ENCODE measurements around the gene RAB3IL1.

RAB3IL1 gene

DNA sequence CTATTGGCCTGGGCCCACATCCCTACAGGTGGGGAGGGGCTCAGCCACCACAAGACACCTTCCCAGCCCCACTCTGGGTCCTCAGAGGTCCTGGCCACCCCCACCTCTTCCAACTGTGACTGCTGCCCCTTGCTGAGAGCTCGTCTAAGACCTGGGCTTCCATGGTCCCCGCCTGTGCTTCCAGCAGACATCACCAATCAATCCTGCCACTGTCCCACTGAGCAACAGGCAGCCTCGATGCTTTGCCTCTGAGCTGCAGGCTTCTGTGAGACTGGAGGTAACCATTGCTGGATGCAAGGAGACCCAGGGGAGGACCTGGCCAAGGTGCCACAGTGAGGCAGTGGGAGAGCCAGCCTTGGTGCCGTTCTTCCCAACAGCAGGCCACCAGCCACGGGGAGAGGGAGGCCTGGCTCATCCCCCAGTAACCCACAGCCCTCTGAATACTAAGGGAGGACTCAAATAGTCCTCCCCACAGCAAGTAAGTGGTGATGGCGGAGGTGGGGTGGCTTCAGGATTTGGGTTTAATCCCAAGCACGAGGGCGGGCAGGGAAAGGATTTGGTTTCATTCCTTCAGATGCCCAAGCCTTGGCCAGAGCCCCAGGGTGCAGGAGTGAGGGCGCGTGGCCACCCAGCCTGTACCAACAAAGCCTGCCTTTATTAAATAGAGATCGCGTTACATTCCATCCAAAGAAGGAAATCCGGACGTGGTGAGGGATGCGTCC is 20.5 kb downstream of the RAB3IL1 start:
- H3K9ac ChIP-seq (ENCODE audit: low read depth, low read length, poor library complexity): no peak overlapping the region
- peak overlapping the region; percentile 59 for H2AK5ac ChIP-seq (ENCODE audit: low read depth, low read length)
- no peak overlapping the region for H3K4me3 ChIP-seq (ENCODE audit: low read length in 2 of 2)
- H3K14ac ChIP-seq (ENCODE audit: low read length): no peak overlapping the region
- no peak overlapping the region for H3K27ac ChIP-seq (replicated peaks; ENCODE audit: low read length)
- H3K79me1 ChIP-seq (ENCODE audit: low read depth, low read length): no peaks in the 10 kb centered on the region
- no peak overlapping the region for H2AFZ ChIP-seq (ENCODE audit: low read length)
- H3K36me3 ChIP-seq (replicated peaks in 1 of 2; ENCODE audit: control insufficient read depth in 2 of 2, insufficient read depth in 2 of 2, low read length in 2 of 2): no peaks in the 10 kb centered on the region
- peaks cover 0 to 4% of the 10 kb centered on the region in 2 donors for H3K4me1 ChIP-seq (ENCODE audit: control insufficient read depth in 2 of 2, insufficient read depth in 1 of 2, low read depth in 1 of 2, low read length in 2 of 2)
- peak overlapping the region; percentile 91 for H3K23ac ChIP-seq (ENCODE audit: low read depth, low read length, poor library complexity)
- peak overlapping the region; percentile 88 for H2BK15ac ChIP-seq (ENCODE audit: low read length)
- H3K4me2 ChIP-seq (ENCODE audit: insufficient read depth, low read length, poor library complexity, severe bottlenecking): no peak overlapping the region
- DNase-seq (ENCODE audit: low spot score): no peak
- H3K18ac ChIP-seq (ENCODE audit: low read length): peak overlapping the region; percentile 74
- H3K27me3 ChIP-seq (ENCODE audit: control insufficient read depth in 3 of 3, insufficient read depth in 3 of 3, low read depth in 1 of 3, low read length in 3 of 3): peaks cover 0 to 7% (median 0%) of the 10 kb centered on the region in 3 experiments
- peak overlapping the region; percentile 52 for H4K8ac ChIP-seq (ENCODE audit: low read depth, low read length)
- no peak overlapping the region for H4K91ac ChIP-seq (ENCODE audit: low read depth, low read length, poor library complexity)
- no CpG with 5 or more reads among the region's 15 CpGs for WGBS, 2 donors (ENCODE audit: extremely low coverage in 2 of 2, insufficient read length in 2 of 2, insufficient replicate concordance in 1 of 2)
- no peak overlapping the region for H3K4ac ChIP-seq (ENCODE audit: low read length)
- H2BK5ac ChIP-seq (ENCODE audit: low read length): no peak overlapping the region
- peak overlapping the region; percentile 41 for H2BK12ac ChIP-seq (ENCODE audit: low read length)
- H2BK120ac ChIP-seq (ENCODE audit: low read depth, low read length): no peak overlapping the region
- H3K9me3 ChIP-seq (replicated peaks in 1 of 2; ENCODE audit: control insufficient read depth in 2 of 2, insufficient read depth in 1 of 2, low read depth in 1 of 2, low read length in 2 of 2): no peaks in the 10 kb centered on the region

DNA sequence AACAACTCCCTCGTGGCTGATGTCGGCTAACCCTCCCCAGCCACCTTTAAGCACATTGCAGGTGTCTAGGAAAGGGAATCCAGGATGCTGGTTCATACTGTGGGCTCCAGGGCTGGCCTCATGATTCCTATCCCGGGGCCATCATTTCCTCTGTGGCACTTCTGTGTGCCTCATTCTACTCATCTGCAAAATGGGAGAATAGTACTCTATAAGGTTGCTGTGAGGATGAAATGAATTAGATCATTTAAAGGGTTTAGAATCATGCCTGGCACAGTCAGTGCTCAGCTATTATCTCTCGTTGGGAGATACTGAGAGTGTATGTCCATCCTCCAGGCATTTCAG is 21.7 kb downstream of the RAB3IL1 start:
- Histone ChIP-seq H3K4me2 (ENCODE audit: insufficient read depth, low read length, poor library complexity, severe bottlenecking) (no peak overlapping the region), H4K91ac (ENCODE audit: low read depth, low read length, poor library complexity) (no peak overlapping the region), H3K27me3 (ENCODE audit: control insufficient read depth in 3 of 3, insufficient read depth in 3 of 3, low read depth in 1 of 3, low read length in 3 of 3) (peaks cover 0 to 12% (median 0%) of the 10 kb centered on the region in 3 experiments), H2BK120ac (ENCODE audit: low read depth, low read length) (no peak overlapping the region), H2AFZ (ENCODE audit: low read length) (no peak overlapping the region), H3K4ac (ENCODE audit: low read length) (no peak overlapping the region), H3K4me1 (ENCODE audit: control insufficient read depth in 2 of 2, insufficient read depth in 1 of 2, low read depth in 1 of 2, low read length in 2 of 2) (peaks cover 5 to 6% of the 10 kb centered on the region in 2 donors), H3K9me3 (replicated peaks in 1 of 2; ENCODE audit: control insufficient read depth in 2 of 2, insufficient read depth in 1 of 2, low read depth in 1 of 2, low read length in 2 of 2) (no peaks in the 10 kb centered on the region), H3K18ac (ENCODE audit: low read length) (no peak overlapping the region), H2BK5ac (ENCODE audit: low read length) (no peak overlapping the region), H3K27ac (replicated peaks; ENCODE audit: low read length) (no peak overlapping the region), H3K79me1 (ENCODE audit: low read depth, low read length) (no peaks in the 10 kb centered on the region), H3K4me3 (ENCODE audit: low read length in 2 of 2) (no peak overlapping the region), H2BK12ac (ENCODE audit: low read length) (no peak overlapping the region), H3K9ac (ENCODE audit: low read depth, low read length, poor library complexity) (no peak overlapping the region), H3K14ac (ENCODE audit: low read length) (no peak overlapping the region), H3K36me3 (replicated peaks in 1 of 2; ENCODE audit: control insufficient read depth in 2 of 2, insufficient read depth in 2 of 2, low read length in 2 of 2) (no peaks in the 10 kb centered on the region), H4K8ac (ENCODE audit: low read depth, low read length) (no peak overlapping the region), H2BK15ac (ENCODE audit: low read length) (peak overlapping the region; percentile 55), H3K23ac (ENCODE audit: low read depth, low read length, poor library complexity) (no peak overlapping the region), H2AK5ac (ENCODE audit: low read depth, low read length) (peak overlapping the region; percentile 63)
- no CpG with 5 or more reads among the region's 4 CpGs for WGBS, 2 donors (ENCODE audit: extremely low coverage in 2 of 2, insufficient read length in 2 of 2, insufficient replicate concordance in 1 of 2)
- DNase-seq (ENCODE audit: low spot score): no peak

DNA sequence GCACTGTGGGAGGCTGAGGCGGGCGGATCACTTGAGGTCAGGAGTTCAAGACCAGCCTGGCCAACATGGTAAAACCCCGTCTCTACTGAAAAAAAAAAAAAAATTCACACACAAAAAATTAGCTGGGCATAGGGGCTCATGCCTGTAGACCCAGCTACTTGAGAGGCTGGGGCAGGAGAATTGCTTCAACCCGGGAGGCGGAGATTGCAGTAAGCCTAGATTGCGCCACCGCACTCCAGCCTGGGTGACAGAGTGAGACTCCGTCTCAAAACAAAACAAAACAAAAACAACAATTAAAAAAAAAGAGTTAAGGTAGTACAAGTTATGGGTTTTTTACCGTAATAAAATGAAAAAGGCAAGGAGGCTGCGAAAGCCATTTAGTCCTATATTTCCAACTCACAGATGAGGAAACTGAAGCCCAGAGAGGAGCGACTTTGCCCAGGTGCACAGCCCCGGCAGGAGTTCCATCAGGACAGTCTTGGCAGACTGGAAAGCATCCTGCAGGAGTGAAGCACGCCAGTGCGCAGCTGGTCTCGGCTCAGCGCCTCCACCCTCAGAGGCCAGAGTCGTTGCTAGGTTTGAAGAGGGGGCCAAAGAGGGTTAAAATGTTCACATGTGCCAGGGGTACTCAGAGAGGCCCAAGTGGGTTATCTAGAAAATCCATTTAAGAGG is 22.2 kb downstream of the RAB3IL1 start:
- no CpG with 5 or more reads among the region's 17 CpGs for WGBS, 2 donors (ENCODE audit: extremely low coverage in 2 of 2, insufficient read length in 2 of 2, insufficient replicate concordance in 1 of 2)

DNA sequence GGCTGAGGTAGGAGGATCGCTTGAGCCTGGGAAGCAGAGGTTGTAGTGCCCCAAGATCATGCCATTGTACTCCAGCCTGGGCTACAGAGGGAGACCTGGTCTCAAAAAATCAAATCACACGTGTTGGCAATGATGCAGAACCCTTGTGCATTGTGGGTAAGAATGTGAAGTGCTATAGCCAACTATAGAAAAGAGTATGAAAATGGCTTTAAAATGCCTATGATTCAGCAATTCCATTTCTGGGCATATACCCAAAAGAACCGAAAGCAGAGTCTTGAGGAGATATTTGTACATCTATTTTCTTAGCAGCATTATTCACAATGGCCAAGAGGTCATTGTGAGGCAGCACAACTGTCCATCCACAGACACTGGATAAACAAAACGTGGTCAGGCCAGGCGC is 23.4 kb downstream of the RAB3IL1 start:
- no peak overlapping the region for H2BK12ac ChIP-seq (ENCODE audit: low read length)
- H3K18ac ChIP-seq (ENCODE audit: low read length): no peak overlapping the region
- no peak overlapping the region for H2AK5ac ChIP-seq (ENCODE audit: low read depth, low read length)
- no peak overlapping the region for H2BK5ac ChIP-seq (ENCODE audit: low read length)
- H3K79me1 ChIP-seq (ENCODE audit: low read depth, low read length): no peaks in the 10 kb centered on the region
- WGBS, 2 donors (ENCODE audit: extremely low coverage in 2 of 2, insufficient read length in 2 of 2, insufficient replicate concordance in 1 of 2): no CpG with 5 or more reads among the region's 5 CpGs
- no peak overlapping the region for H2BK120ac ChIP-seq (ENCODE audit: low read depth, low read length)
- no peak overlapping the region for H3K27ac ChIP-seq (replicated peaks; ENCODE audit: low read length)
- H3K9me3 ChIP-seq (replicated peaks in 1 of 2; ENCODE audit: control insufficient read depth in 2 of 2, insufficient read depth in 1 of 2, low read depth in 1 of 2, low read length in 2 of 2): no peaks in the 10 kb centered on the region
- H3K4me3 ChIP-seq (ENCODE audit: low read length in 2 of 2): no peak overlapping the region
- no peak overlapping the region for H3K4me2 ChIP-seq (ENCODE audit: insufficient read depth, low read length, poor library complexity, severe bottlenecking)
- H3K23ac ChIP-seq (ENCODE audit: low read depth, low read length, poor library complexity): no peak overlapping the region
- no peak overlapping the region for H4K8ac ChIP-seq (ENCODE audit: low read depth, low read length)
- H3K4me1 ChIP-seq (ENCODE audit: control insufficient read depth in 2 of 2, insufficient read depth in 1 of 2, low read depth in 1 of 2, low read length in 2 of 2): peaks cover 10 to 11% of the 10 kb centered on the region in 2 donors
- H3K36me3 ChIP-seq (replicated peaks in 1 of 2; ENCODE audit: control insufficient read depth in 2 of 2, insufficient read depth in 2 of 2, low read length in 2 of 2): no peaks in the 10 kb centered on the region
- H3K9ac ChIP-seq (ENCODE audit: low read depth, low read length, poor library complexity): no peak overlapping the region
- H3K27me3 ChIP-seq (ENCODE audit: control insufficient read depth in 3 of 3, insufficient read depth in 3 of 3, low read depth in 1 of 3, low read length in 3 of 3): peaks cover 0 to 19% (median 0%) of the 10 kb centered on the region in 3 experiments
- no peak overlapping the region for H2AFZ ChIP-seq (ENCODE audit: low read length)
- no peak overlapping the region for H4K91ac ChIP-seq (ENCODE audit: low read depth, low read length, poor library complexity)
- DNase-seq (ENCODE audit: low spot score): no peak
- H3K4ac ChIP-seq (ENCODE audit: low read length): no peak overlapping the region
- H2BK15ac ChIP-seq (ENCODE audit: low read length): no peak overlapping the region
- H3K14ac ChIP-seq (ENCODE audit: low read length): no peak overlapping the region

More for the DNA sequence above, 22.2 kb downstream of the RAB3IL1 start:
- H3K9ac ChIP-seq (ENCODE audit: low read depth, low read length, poor library complexity): no peak overlapping the region
- H2BK12ac ChIP-seq (ENCODE audit: low read length): no peak overlapping the region
- H3K4ac ChIP-seq (ENCODE audit: low read length): no peak overlapping the region
- no peak overlapping the region for H2AK5ac ChIP-seq (ENCODE audit: low read depth, low read length)
- no peak overlapping the region for H3K4me3 ChIP-seq (ENCODE audit: low read length in 2 of 2)
- no peak overlapping the region for H2BK120ac ChIP-seq (ENCODE audit: low read depth, low read length)
- DNase-seq (ENCODE audit: low spot score): no peak
- no peaks in the 10 kb centered on the region for H3K9me3 ChIP-seq (replicated peaks in 1 of 2; ENCODE audit: control insufficient read depth in 2 of 2, insufficient read depth in 1 of 2, low read depth in 1 of 2, low read length in 2 of 2)
- no peak overlapping the region for H4K91ac ChIP-seq (ENCODE audit: low read depth, low read length, poor library complexity)
- no peak overlapping the region for H2BK5ac ChIP-seq (ENCODE audit: low read length)
- no peak overlapping the region for H2AFZ ChIP-seq (ENCODE audit: low read length)
- H3K23ac ChIP-seq (ENCODE audit: low read depth, low read length, poor library complexity): no peak overlapping the region
- no peaks in the 10 kb centered on the region for H3K79me1 ChIP-seq (ENCODE audit: low read depth, low read length)
- peaks cover 0 to 17% (median 0%) of the 10 kb centered on the region in 3 experiments for H3K27me3 ChIP-seq (ENCODE audit: control insufficient read depth in 3 of 3, insufficient read depth in 3 of 3, low read depth in 1 of 3, low read length in 3 of 3)
- H3K36me3 ChIP-seq (replicated peaks in 1 of 2; ENCODE audit: control insufficient read depth in 2 of 2, insufficient read depth in 2 of 2, low read length in 2 of 2): no peaks in the 10 kb centered on the region
- no peak overlapping the region for H4K8ac ChIP-seq (ENCODE audit: low read depth, low read length)
- peaks cover 9 to 10% of the 10 kb centered on the region in 2 donors for H3K4me1 ChIP-seq (ENCODE audit: control insufficient read depth in 2 of 2, insufficient read depth in 1 of 2, low read depth in 1 of 2, low read length in 2 of 2)
- no peak overlapping the region for H3K14ac ChIP-seq (ENCODE audit: low read length)
- no peak overlapping the region for H3K27ac ChIP-seq (replicated peaks; ENCODE audit: low read length)
- no peak overlapping the region for H2BK15ac ChIP-seq (ENCODE audit: low read length)
- H3K4me2 ChIP-seq (ENCODE audit: insufficient read depth, low read length, poor library complexity, severe bottlenecking): no peak overlapping the region
- H3K18ac ChIP-seq (ENCODE audit: low read length): no peak overlapping the region
